Body of pancreas (tissue), 4 donors: ENCODE data around the gene ADRA1B.

Experiments used
- POLR2A ChIP-seq, 3 donors: fragments of 450-650 bp; IDR thresholded peaks; one replicate each; pipeline ENCODE4 v1.6.1; 2016; ENCODE audit warnings: antibody characterized with exemption in 3 of 3, mild to moderate bottlenecking in 2 of 3
- TF ChIP-seq, protein P1 (sequence below), 7 experiments: fragments of 450-650 bp in 4 of 7; fragments of 200-600 bp in 3 of 7; sonication (generic) in 3 of 7; IDR thresholded peaks; one replicate each; pipeline ENCODE4 v1.5.1; 2016 to 2019; ENCODE audit warnings: antibody characterized with exemption in 7 of 7

DNA sequence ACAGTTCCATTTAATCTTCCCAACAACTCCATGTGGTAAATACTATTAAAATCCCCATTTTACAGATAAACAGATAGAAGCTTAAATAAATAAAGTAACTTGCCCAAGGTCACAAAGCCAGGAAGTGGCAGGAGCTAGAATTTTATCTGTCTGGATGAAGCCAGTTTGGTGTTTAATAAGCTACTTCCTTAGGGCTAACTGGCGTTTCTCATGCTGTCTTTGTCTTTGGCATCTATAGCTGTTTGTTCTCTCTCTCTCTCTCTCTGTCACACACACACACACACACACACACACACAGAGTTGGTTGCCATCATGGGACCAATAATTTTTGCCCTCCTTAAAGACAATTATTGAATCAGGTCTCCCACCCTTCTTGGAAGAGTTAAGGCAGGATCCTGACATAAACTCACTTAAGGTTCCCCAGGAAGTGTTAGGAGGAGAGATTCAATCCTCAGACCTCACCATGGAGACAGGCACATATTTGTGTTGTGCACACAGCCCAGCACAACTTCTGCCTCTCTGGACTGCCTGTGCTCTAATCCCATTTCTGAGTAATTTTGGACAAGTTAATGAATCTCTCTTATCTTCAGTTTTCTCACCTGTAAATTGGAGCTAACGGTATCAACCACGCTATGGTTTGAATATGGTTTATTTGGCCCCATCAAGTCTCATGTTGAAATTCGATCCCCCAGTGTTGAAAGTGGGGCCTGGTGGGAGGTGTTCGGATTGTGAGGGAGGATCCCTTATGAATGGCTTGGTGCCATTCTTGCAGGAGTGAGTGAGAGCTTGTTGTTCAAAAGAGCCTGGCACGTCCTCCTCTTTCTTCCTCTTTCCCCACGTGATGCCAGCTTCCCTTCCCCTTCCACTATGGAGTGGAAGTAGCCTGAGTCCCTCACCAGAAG lies 8.3 kb upstream of the ADRA1B start:
- TF ChIP-seq, protein P1, sequence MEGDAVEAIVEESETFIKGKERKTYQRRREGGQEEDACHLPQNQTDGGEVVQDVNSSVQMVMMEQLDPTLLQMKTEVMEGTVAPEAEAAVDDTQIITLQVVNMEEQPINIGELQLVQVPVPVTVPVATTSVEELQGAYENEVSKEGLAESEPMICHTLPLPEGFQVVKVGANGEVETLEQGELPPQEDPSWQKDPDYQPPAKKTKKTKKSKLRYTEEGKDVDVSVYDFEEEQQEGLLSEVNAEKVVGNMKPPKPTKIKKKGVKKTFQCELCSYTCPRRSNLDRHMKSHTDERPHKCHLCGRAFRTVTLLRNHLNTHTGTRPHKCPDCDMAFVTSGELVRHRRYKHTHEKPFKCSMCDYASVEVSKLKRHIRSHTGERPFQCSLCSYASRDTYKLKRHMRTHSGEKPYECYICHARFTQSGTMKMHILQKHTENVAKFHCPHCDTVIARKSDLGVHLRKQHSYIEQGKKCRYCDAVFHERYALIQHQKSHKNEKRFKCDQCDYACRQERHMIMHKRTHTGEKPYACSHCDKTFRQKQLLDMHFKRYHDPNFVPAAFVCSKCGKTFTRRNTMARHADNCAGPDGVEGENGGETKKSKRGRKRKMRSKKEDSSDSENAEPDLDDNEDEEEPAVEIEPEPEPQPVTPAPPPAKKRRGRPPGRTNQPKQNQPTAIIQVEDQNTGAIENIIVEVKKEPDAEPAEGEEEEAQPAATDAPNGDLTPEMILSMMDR (IDR thresholded peaks at IDR 0.05) = no peak
- TF ChIP-seq POLR2A (IDR thresholded peaks at IDR 0.05) = no peak
